Measurements from ENCODE around the gene CAMK2D.

- TF ChIP-seq POLR2A (IDR thresholded peaks at IDR 0.05): no peak
- TF ChIP-seq CTCF (IDR thresholded peaks at IDR 0.05): no peak
These were observed 291.6 kb downstream of the CAMK2D start for GRCh38 chr4:113469926-113470325.

All from thyroid gland (tissue), 4 donors.